Dermis microvascular lymphatic vessel endothelial cell (primary cell): ENCODE measurements around the gene CUBN. TPM values are rescaled to one million over a fixed set of nuclear protein-coding genes. Genes with fewer than 3 reads are reported as not detected.

Experiments used
- DNase-seq, 2 donors: peaks; one replicate each; pipeline versions ENCODE4 v3.0.0 to v3.0.0-alpha.2; 2010; ENCODE audit warnings: low read depth in 2 of 2
- total RNA-seq: library from RNA; depleted of rRNA; stranded (reverse); fragments of >200 nt; gene quantifications from 2 replicates; pipeline ENCODE4 v1.2.1, GENCODE V29; 2014

The CUBN gene
- total RNA-seq, 1 donor from 2014 or later = 6.7 TPM

- peak; percentile 80 to 90 for DNase-seq
Measured at GRCh38 chr10:16887565-16887964, 242.0 kb downstream of the CUBN start.

DNA sequence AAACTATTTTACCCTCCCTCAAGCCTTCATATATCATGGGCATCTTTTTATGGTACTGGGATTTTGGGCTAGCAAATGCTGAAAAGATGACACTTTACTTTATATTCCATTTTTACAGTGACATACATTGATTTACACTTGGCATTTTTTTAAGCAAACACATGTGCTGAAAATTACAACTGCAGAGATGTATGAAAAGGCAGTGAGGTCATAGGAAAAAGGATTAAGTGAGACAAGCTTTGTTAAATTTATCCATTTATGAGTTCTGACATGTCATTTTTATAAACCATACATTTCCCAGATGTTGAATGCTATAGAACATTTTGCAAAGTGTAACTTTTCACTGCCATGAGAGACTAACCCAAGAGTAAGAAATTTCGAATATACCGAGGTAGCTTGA, 243.6 kb downstream of the CUBN start:
- no peak for DNase-seq

- no peak for DNase-seq
Measured at GRCh38 chr10:16884497-16884896, 245.1 kb downstream of the CUBN start.

- no peak for DNase-seq
Measured at GRCh38 chr10:16883084-16883483, 246.5 kb downstream of the CUBN start.

DNA sequence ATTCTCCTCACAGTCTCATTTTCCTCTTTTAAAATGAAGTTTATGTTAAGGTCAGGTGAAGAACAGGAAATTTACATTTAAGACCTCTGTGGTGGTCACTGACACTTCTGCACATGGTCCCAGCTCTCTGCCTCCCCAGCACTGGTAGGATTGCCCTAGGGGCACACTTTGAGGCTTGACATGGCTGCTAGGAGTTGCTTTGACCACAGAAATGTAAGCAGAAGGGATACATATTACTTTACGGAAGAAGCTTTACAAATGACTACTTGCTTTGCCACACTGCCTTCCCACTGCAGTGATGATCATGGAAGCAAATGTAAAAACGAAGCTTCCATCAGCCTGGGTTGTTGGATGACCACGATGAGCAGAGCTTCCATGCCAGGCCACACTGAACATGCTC, 259.3 kb downstream of the CUBN start:
- DNase-seq = no peak

DNA sequence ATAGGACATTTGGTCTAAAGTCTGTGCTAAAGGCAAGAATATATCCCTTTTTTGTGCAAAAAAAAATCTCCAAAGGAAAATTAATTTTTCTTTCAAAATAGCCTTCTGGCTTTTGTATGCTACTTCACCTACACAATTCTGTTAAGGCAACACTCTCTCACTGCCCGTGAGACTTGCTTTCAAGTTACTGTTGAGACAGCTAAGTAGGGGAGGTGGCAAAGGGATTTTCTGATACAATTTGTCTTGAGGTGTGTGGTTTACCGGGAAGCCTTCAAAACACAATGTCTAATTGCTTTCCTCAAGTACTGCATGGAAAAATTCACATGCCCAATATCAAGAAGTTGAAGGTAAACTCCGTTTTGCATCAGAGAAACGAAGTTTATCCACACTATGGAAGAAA, 261.6 kb downstream of the CUBN start:
- no peak for DNase-seq

- DNase-seq = peak in 1 of 2 donors; percentile 18
Measured at GRCh38 chr10:16867556-16867955, 262.1 kb downstream of the CUBN start.

DNA sequence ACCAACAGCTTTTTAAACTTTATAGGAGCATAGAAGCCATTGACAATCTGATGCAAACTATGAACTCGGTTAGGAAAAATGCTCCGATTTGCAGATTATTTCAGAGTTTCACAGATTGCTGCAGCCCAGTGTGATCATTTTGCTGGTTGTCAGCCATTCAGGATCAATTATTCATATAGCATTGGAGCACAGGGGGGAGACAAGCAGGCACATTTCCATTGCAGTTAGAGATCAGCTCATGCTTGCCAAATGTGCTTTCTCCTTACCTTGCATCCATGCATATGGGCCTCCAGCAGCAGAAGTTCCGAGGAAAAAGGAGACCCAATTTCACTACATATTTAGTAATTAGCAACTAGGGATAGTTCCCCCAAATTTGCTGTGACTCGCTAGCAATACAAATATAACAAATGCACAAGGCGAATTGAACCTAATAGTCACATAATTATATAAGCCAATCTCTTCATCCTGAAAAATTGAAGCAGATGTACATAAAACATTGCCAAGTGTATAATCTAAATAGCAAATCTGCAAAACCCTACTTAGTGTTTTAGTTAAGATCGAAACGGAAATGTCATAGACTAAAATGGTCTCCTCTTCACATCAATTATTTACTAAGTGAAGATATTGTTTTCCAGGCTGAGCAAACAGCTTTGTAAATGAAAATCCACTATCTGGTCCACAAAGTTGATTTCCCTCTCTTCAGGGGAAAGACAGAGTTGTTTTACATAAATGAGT, 262.9 kb downstream of the CUBN start:
- no peak for DNase-seq

- DNase-seq = no peak
Measured at GRCh38 chr10:16865766-16866165, 263.8 kb downstream of the CUBN start.

GRCh38 chr10:16863766-16864165, 265.8 kb downstream of the CUBN start:
- DNase-seq = no peak

- DNase-seq = no peak
Measured at GRCh38 chr10:16857419-16857818, 272.2 kb downstream of the CUBN start.

DNA sequence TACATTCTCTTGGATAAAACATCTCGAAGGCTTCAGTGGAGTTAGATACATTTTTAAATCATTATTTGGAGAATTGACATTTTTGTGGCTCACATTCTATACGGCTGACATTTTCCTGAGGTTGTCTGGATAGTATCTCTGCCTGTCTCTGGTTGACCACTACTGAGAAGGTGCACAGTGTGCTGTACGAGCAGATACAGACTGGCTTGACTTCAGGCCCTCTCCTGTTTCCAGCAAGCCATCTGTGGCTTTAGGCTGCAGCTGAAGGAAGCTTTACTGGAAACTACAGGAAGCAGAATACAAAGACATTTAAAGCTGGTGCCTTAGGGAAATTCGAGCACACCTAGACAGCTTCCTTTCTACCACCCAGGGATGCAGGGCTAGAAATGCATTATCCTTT, 273.0 kb downstream of the CUBN start:
- DNase-seq = peak in 1 of 2 donors; percentile 67

GRCh38 chr10:16856092-16856491, 273.5 kb downstream of the CUBN start:
- peak in 1 of 2 donors; percentile 29 for DNase-seq

DNA sequence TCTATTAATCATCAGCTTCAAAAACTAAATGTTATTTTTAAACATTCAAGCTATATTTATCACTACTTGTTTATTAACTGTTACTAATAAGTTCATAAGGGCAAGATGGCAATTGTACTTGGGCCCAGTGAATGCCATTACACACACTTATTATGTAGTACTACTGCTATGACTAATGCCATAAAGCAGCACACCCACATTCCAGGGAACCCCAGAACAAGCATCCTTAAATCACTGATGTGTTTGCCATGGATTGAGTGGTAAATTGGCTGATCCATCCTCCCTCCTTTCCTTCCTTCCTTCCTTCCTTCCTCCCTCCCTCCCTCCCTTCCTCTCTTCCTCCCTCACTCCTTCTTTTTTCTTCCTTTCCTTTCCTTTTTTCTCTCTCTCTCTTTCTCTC, 275.0 kb downstream of the CUBN start:
- peak in 1 of 2 donors; percentile 56 for DNase-seq

GRCh38 chr10:16853809-16854208, 275.8 kb downstream of the CUBN start:
- no peak for DNase-seq

GRCh38 chr10:16853201-16853600, 276.4 kb downstream of the CUBN start:
- peak; percentile 60 to 75 for DNase-seq

- DNase-seq = no peak
Measured at GRCh38 chr10:16852624-16853023, 277.0 kb downstream of the CUBN start.

DNA sequence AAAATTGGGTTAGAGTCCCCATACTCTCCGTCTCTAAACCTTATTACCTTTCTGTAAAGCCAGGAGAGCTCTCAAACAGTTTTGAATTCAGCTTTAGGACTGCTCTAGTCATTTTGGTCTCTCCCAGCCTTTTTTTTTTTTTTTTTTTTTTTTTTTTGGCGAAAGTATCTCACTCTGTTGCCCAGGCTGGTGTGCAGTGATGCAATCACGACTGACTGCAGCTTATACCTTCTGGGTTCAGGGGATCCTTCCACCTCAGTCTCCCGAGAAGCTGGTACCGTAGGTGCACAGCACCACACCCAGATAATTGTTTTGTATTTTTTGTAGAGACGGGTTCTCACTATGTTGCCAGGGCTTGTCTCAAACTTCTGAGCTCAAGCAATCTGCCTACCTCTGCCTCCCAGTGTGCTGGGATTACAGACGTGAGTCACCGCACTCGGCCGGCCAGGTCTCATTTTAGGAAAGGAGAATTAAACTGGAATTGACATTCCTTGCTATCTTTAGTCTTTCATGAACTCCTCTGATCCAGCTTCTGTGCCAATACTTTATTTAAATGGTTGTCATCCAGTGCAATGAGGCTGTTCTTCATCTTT, 281.0 kb downstream of the CUBN start:
- no peak for DNase-seq

- no peak for DNase-seq
Measured at GRCh38 chr10:16847644-16848043, 282.0 kb downstream of the CUBN start.

DNA sequence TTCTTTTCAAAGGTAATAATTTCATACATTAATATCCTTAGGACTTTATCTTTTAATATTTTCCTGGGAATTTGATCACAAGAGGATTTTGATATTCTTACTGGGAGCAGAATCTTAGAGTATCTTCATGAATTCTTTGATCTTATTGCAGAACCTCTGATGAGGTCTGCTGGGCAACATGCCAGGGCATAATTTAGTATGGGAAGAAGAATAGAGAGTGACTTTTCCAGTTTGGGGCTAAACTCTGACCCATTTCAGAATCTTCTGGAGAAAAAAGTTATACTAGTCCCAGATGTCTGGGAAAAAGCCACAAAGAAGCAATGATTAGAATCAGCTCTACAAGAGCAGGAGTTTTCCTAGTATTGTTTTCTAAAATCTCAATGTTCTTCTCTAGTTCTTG, 284.4 kb downstream of the CUBN start:
- no peak for DNase-seq

- peak; percentile 82 to 84 for DNase-seq
Measured at GRCh38 chr10:16843252-16843870, 286.2 kb downstream of the CUBN start.

DNA sequence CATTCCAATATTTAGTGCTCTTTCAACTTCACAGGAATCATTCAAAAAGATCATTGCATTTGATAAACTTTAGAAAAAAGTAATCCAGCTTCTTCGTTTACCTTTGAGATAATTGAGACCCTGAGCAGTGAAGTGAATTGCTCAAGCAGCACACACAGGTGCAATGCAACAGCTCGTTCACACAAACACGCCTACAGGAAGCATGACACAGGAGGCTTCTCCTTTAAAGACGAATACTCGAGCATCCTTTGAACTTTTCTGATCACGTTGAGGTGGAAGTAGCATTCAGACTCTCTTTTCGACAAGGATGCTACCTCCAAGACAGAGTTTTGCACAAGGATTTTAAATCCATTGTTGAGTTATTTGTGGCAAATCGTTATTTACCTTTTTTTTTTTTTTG, 294.4 kb downstream of the CUBN start:
- no peak for DNase-seq
